Smooth muscle cell of the brain vasculature (primary cell): ENCODE data around the gene B4GAT1.
"Not testable (repeated sequence)": the region's sequence is repeated elsewhere in the genome, so short reads cannot be mapped to it uniquely, and the experiment has no call there.

Experiments used
- DNase-seq: peaks from one replicate; pipeline ENCODE4 v3.0.0-alpha.2; 2012; ENCODE audit warnings: low read depth, low spot score

B4GAT1 gene

GRCh38 chr11:66322732-66323427 is 24.5 kb downstream of the B4GAT1 start:
- DNase-seq, result no peak

- DNase-seq, result no peak
Observed at GRCh38 chr11:66321606-66322005, 25.8 kb downstream of the B4GAT1 start.

- not testable (repeated sequence) for DNase-seq
Observed at GRCh38 chr11:66320748-66321147, 26.7 kb downstream of the B4GAT1 start.

- DNase-seq, result not testable (repeated sequence)
Observed at GRCh38 chr11:66320289-66320688, 27.1 kb downstream of the B4GAT1 start.

- no peak for DNase-seq
Observed at GRCh38 chr11:66318600-66318970, 28.8 kb downstream of the B4GAT1 start.

GRCh38 chr11:66317723-66318599 is 29.5 kb downstream of the B4GAT1 start:
- no peak for DNase-seq

- DNase-seq, result no peak
Observed at GRCh38 chr11:66317322-66317722, 30.1 kb downstream of the B4GAT1 start.

GRCh38 chr11:66316849-66317251 is 30.6 kb downstream of the B4GAT1 start, which contains the start of gene CD248:
CD248 (minus strand) TSS chr11:66317044; CDS start chr11:66317027, 17 bp downstream.
- DNase-seq, result no peak

GRCh38 chr11:66315921-66316811 is 31.3 kb downstream of the B4GAT1 start:
- DNase-seq, result no peak

GRCh38 chr11:66315498-66315885 is 31.9 kb downstream of the B4GAT1 start:
- DNase-seq, result no peak

- no peak for DNase-seq
Observed at GRCh38 chr11:66314561-66315497, 32.6 kb downstream of the B4GAT1 start.

GRCh38 chr11:66314186-66314501 is 33.3 kb downstream of the B4GAT1 start:
- no peak for DNase-seq

- no peak for DNase-seq
Observed at GRCh38 chr11:66313321-66314185, 33.9 kb downstream of the B4GAT1 start.

- DNase-seq, result peak; percentile 99
Observed at GRCh38 chr11:66312549-66313320, 34.7 kb downstream of the B4GAT1 start.

- peak; percentile 94 for DNase-seq
Observed at GRCh38 chr11:66311965-66312548, 35.4 kb downstream of the B4GAT1 start.

GRCh38 chr11:66311470-66311964 is 35.9 kb downstream of the B4GAT1 start:
- no peak for DNase-seq

GRCh38 chr11:66310803-66311440 is 36.5 kb downstream of the B4GAT1 start:
- DNase-seq, result not testable (repeated sequence)

GRCh38 chr11:66310324-66310723 is 37.1 kb downstream of the B4GAT1 start:
- DNase-seq, result no peak
